Measurements from ENCODE around the gene MCM3AP.

MCM3AP gene

GRCh38 chr21:46285206-46285661 lies at the start of gene MCM3AP:
MCM3AP (minus strand) TSS chr21:46285611; CDS start chr21:46285286, 325 bp downstream.
- no peaks in the 10 kb centered on the region for H3K27me3 ChIP-seq (ENCODE audit: insufficient read depth, insufficient read length)
- peak within 1 kb of the TSS; percentile 100 for H3K9ac ChIP-seq (ENCODE audit: insufficient read length, low read depth)
- no peak for DNase-seq (ENCODE audit: low read depth, low spot score)
- TF ChIP-seq ZNF274 (IDR thresholded peaks at IDR 0.05; ENCODE audit: low read depth, low read length) (no peak), SUZ12 (IDR thresholded peaks at IDR 0.05; ENCODE audit: extremely low read depth, insufficient read depth, insufficient read length) (no peak), YY1 (IDR thresholded peaks at IDR 0.05; ENCODE audit: insufficient read depth, insufficient read length) (no peak)
- peak within 1 kb of the TSS; percentile 95 for H3K4me3 ChIP-seq (ENCODE audit: insufficient read length, low read depth)
- H3K9me3 ChIP-seq (ENCODE audit: insufficient read depth, low read length), result no peaks in the 10 kb centered on the region
- peaks cover 60% of the 10 kb centered on the region for H3K36me3 ChIP-seq (ENCODE audit: insufficient read depth, insufficient read length, low read length)
- peaks cover 5% of the 10 kb centered on the region for H3K4me1 ChIP-seq (ENCODE audit: insufficient read depth, insufficient read length)

GRCh38 chr21:46334351-46335140 lies 49.1 kb upstream of the MCM3AP start:
- H3K9ac ChIP-seq (ENCODE audit: insufficient read length, low read depth), result no peak overlapping the region
- H3K4me3 ChIP-seq (ENCODE audit: insufficient read length, low read depth), result no peak overlapping the region
- H3K4me1 ChIP-seq (ENCODE audit: insufficient read depth, insufficient read length), result no peaks in the 10 kb centered on the region
- no peak for TF ChIP-seq YY1 (IDR thresholded peaks at IDR 0.05; ENCODE audit: insufficient read depth, insufficient read length)
- no peak for TF ChIP-seq SUZ12 (IDR thresholded peaks at IDR 0.05; ENCODE audit: extremely low read depth, insufficient read depth, insufficient read length)
- TF ChIP-seq ZNF274 (IDR thresholded peaks at IDR 0.05; ENCODE audit: low read depth, low read length), result no peak
- no peaks in the 10 kb centered on the region for H3K27me3 ChIP-seq (ENCODE audit: insufficient read depth, insufficient read length)
- no peaks in the 10 kb centered on the region for H3K9me3 ChIP-seq (ENCODE audit: insufficient read depth, low read length)
- DNase-seq (ENCODE audit: low read depth, low spot score), result no peak
- H3K36me3 ChIP-seq (ENCODE audit: insufficient read depth, insufficient read length, low read length), result peaks cover 82% of the 10 kb centered on the region

- no peaks in the 10 kb centered on the region for H3K27me3 ChIP-seq (ENCODE audit: insufficient read depth, insufficient read length)
- no peak for DNase-seq (ENCODE audit: low read depth, low spot score)
- H3K9ac ChIP-seq (ENCODE audit: insufficient read length, low read depth), result no peak overlapping the region
- H3K4me1 ChIP-seq (ENCODE audit: insufficient read depth, insufficient read length), result peaks cover 4% of the 10 kb centered on the region
- TF ChIP-seq YY1 (IDR thresholded peaks at IDR 0.05; ENCODE audit: insufficient read depth, insufficient read length) (no peak), SUZ12 (IDR thresholded peaks at IDR 0.05; ENCODE audit: extremely low read depth, insufficient read depth, insufficient read length) (no peak), ZNF274 (IDR thresholded peaks at IDR 0.05; ENCODE audit: low read depth, low read length) (no peak)
- H3K9me3 ChIP-seq (ENCODE audit: insufficient read depth, low read length), result no peaks in the 10 kb centered on the region
- no peak overlapping the region for H3K4me3 ChIP-seq (ENCODE audit: insufficient read length, low read depth)
- peaks cover 70% of the 10 kb centered on the region for H3K36me3 ChIP-seq (ENCODE audit: insufficient read depth, insufficient read length, low read length)
Observed at GRCh38 chr21:46329796-46330195, 44.4 kb upstream of the MCM3AP start.

- Histone ChIP-seq H3K4me1 (ENCODE audit: insufficient read depth, insufficient read length) (peaks cover 4% of the 10 kb centered on the region), H3K36me3 (ENCODE audit: insufficient read depth, insufficient read length, low read length) (peaks cover 62% of the 10 kb centered on the region), H3K27me3 (ENCODE audit: insufficient read depth, insufficient read length) (no peaks in the 10 kb centered on the region), H3K4me3 (ENCODE audit: insufficient read length, low read depth) (no peak overlapping the region), H3K9ac (ENCODE audit: insufficient read length, low read depth) (no peak overlapping the region), H3K9me3 (ENCODE audit: insufficient read depth, low read length) (no peaks in the 10 kb centered on the region)
- TF ChIP-seq SUZ12 (IDR thresholded peaks at IDR 0.05; ENCODE audit: extremely low read depth, insufficient read depth, insufficient read length) (no peak), YY1 (IDR thresholded peaks at IDR 0.05; ENCODE audit: insufficient read depth, insufficient read length) (no peak), ZNF274 (IDR thresholded peaks at IDR 0.05; ENCODE audit: low read depth, low read length) (no peak)
- DNase-seq (ENCODE audit: low read depth, low spot score), result no peak
Observed at GRCh38 chr21:46328151-46328550, 42.7 kb upstream of the MCM3AP start.

GRCh38 chr21:46327711-46328110 lies 42.3 kb upstream of the MCM3AP start:
- Histone ChIP-seq H3K4me3 (ENCODE audit: insufficient read length, low read depth) (no peak overlapping the region), H3K4me1 (ENCODE audit: insufficient read depth, insufficient read length) (peaks cover 4% of the 10 kb centered on the region), H3K9me3 (ENCODE audit: insufficient read depth, low read length) (no peaks in the 10 kb centered on the region), H3K36me3 (ENCODE audit: insufficient read depth, insufficient read length, low read length) (peaks cover 63% of the 10 kb centered on the region), H3K27me3 (ENCODE audit: insufficient read depth, insufficient read length) (no peaks in the 10 kb centered on the region), H3K9ac (ENCODE audit: insufficient read length, low read depth) (no peak overlapping the region)
- no peak for TF ChIP-seq ZNF274 (IDR thresholded peaks at IDR 0.05; ENCODE audit: low read depth, low read length)
- TF ChIP-seq SUZ12 (IDR thresholded peaks at IDR 0.05; ENCODE audit: extremely low read depth, insufficient read depth, insufficient read length), result no peak
- TF ChIP-seq YY1 (IDR thresholded peaks at IDR 0.05; ENCODE audit: insufficient read depth, insufficient read length), result no peak
- no peak for DNase-seq (ENCODE audit: low read depth, low spot score)

GRCh38 chr21:46326110-46326703 lies 40.8 kb upstream of the MCM3AP start:
- Histone ChIP-seq H3K36me3 (ENCODE audit: insufficient read depth, insufficient read length, low read length) (peaks cover 67% of the 10 kb centered on the region), H3K9ac (ENCODE audit: insufficient read length, low read depth) (peak overlapping the region; percentile 37), H3K4me3 (ENCODE audit: insufficient read length, low read depth) (no peak overlapping the region), H3K9me3 (ENCODE audit: insufficient read depth, low read length) (no peaks in the 10 kb centered on the region), H3K27me3 (ENCODE audit: insufficient read depth, insufficient read length) (no peaks in the 10 kb centered on the region), H3K4me1 (ENCODE audit: insufficient read depth, insufficient read length) (peaks cover 4% of the 10 kb centered on the region)
- no peak for TF ChIP-seq YY1 (IDR thresholded peaks at IDR 0.05; ENCODE audit: insufficient read depth, insufficient read length)
- TF ChIP-seq ZNF274 (IDR thresholded peaks at IDR 0.05; ENCODE audit: low read depth, low read length), result no peak
- no peak for TF ChIP-seq SUZ12 (IDR thresholded peaks at IDR 0.05; ENCODE audit: extremely low read depth, insufficient read depth, insufficient read length)
- no peak for DNase-seq (ENCODE audit: low read depth, low spot score)

All from NT2/D1 (cell line).